ENCODE measurements around the gene ITGA1. TPM values are rescaled to one million over a fixed set of nuclear protein-coding genes. Genes with fewer than 3 reads are reported as not detected.

The ITGA1 gene
- total and polyA plus RNA-seq, 2 of the 8 experiments (the other 6 are each of a cell fraction or from before 2014, with no cell fraction given): 2.3 to 9.0 TPM

- TF ChIP-seq MAX (IDR thresholded peaks at IDR 0.05) (no peak), YY1 (IDR thresholded peaks at IDR 0.05; ENCODE audit: low read depth, low read length) (no peak), RNF2 (IDR thresholded peaks at IDR 0.05; ENCODE audit: borderline replicate concordance, low read depth, low read length, missing control alignments, poor library complexity, severe bottlenecking) (no peak), KDM4A (IDR thresholded peaks at IDR 0.05; ENCODE audit: low read depth, low read length, severe bottlenecking) (no peak)
- TF ChIP-seq, protein P1, sequence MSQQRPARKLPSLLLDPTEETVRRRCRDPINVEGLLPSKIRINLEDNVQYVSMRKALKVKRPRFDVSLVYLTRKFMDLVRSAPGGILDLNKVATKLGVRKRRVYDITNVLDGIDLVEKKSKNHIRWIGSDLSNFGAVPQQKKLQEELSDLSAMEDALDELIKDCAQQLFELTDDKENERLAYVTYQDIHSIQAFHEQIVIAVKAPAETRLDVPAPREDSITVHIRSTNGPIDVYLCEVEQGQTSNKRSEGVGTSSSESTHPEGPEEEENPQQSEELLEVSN (IDR thresholded peaks at IDR 0.05): no peak
These were observed 8.3 kb downstream of the ITGA1 start (continued) for GRCh38 chr5:52796031-52796430.
